CD14-positive monocyte (primary cell): ENCODE results near the gene SLC17A1. TPM values are rescaled to one million over a fixed set of nuclear protein-coding genes. Genes with fewer than 3 reads are reported as not detected.
A peak's percentile ranks its signal among the peaks of the same experiment; 100 is the strongest.

Experiments used
- DNase-seq, 3 donors: peaks; one replicate each; pipeline ENCODE4 v3.0.0-alpha.2; 2011 to 2022
- H2AFZ ChIP-seq: 2 replicates; pipeline ENCODE4 v1.6.0; 2012; ENCODE audit warnings: mild to moderate bottlenecking, low read depth, low read length, inconsistent platforms; ENCODE audit not compliant: insufficient read depth, poor library complexity, severe bottlenecking
- H3K27ac ChIP-seq, 2 donors: 1 replicate in 1 of 2; 2 replicates in 1 of 2; pipeline ENCODE4 v1.5.1; 2012 to 2013; ENCODE audit warnings: low read length in 2 of 2, control low read depth in 1 of 2, inconsistent platforms in 1 of 2, low read depth in 1 of 2, mild to moderate bottlenecking in 1 of 2
- H3K27me3 ChIP-seq, 2 donors: one replicate each; pipeline versions ENCODE4 v1.6.0 to v1.6.1; 2011 to 2013; ENCODE audit warnings: low read length in 2 of 2; ENCODE audit not compliant: control insufficient read depth in 2 of 2, insufficient read depth in 2 of 2
- H3K36me3 ChIP-seq, 2 donors: replicated peaks in 1 of 2; 1 replicate in 1 of 2; 2 replicates in 1 of 2; pipeline versions ENCODE4 v1.5.1 to v1.6.1; 2012 to 2013; ENCODE audit warnings: low read length in 2 of 2, control low read depth in 1 of 2, inconsistent platforms in 1 of 2, mild to moderate bottlenecking in 1 of 2; ENCODE audit not compliant: insufficient read depth in 2 of 2, control insufficient read depth in 1 of 2
- H3K4me1 ChIP-seq, 2 donors: 1 replicate in 1 of 2; 2 replicates in 1 of 2; pipeline versions ENCODE4 v1.5.1 to v1.6.1; 2012 to 2013; ENCODE audit warnings: low read length in 2 of 2, control low read depth in 1 of 2, inconsistent platforms in 1 of 2, mild to moderate bottlenecking in 1 of 2, moderate library complexity in 1 of 2; ENCODE audit not compliant: insufficient read depth in 2 of 2, control insufficient read depth in 1 of 2
- H3K4me2 ChIP-seq: replicated peaks from 2 replicates; pipeline ENCODE3; 2012; ENCODE audit warnings: low read length, moderate library complexity, mild to moderate bottlenecking; ENCODE audit not compliant: poor library complexity, severe bottlenecking; ENCODE audit errors: extremely low read depth
- H3K4me3 ChIP-seq, 3 experiments: fragments of 200-600 bp in 1 of 3; sonication (generic) in 1 of 3; replicated peaks in 1 of 3; 1 replicate in 2 of 3; 2 replicates in 1 of 3; pipeline ENCODE4 v1.5.1; 2011 to 2013; ENCODE audit warnings: low read length in 3 of 3, mild to moderate bottlenecking in 3 of 3, control low read depth in 2 of 3, low read depth in 2 of 3, inconsistent platforms in 1 of 3, moderate library complexity in 1 of 3
- H3K79me2 ChIP-seq: 2 replicates; pipeline ENCODE4 v1.6.0; 2012; ENCODE audit warnings: mild to moderate bottlenecking, control low read depth, inconsistent platforms, low read length, moderate library complexity; ENCODE audit not compliant: insufficient read depth
- H3K9ac ChIP-seq: 2 replicates; pipeline ENCODE4 v1.6.0; 2017; ENCODE audit warnings: low read length, mild to moderate bottlenecking; ENCODE audit not compliant: insufficient read depth, poor library complexity, severe bottlenecking
- H3K9me3 ChIP-seq, 2 donors: replicated peaks in 1 of 2; 1 replicate in 1 of 2; 2 replicates in 1 of 2; pipeline versions ENCODE4 v1.5.1 to v1.6.1; 2012 to 2013; ENCODE audit warnings: low read length in 2 of 2, control low read depth in 1 of 2; ENCODE audit not compliant: control insufficient read depth in 1 of 2, insufficient read depth in 1 of 2
- H4K20me1 ChIP-seq: 2 replicates; pipeline ENCODE4 v1.6.0; 2012; ENCODE audit warnings: mild to moderate bottlenecking, low read length, control low read depth, moderate library complexity; ENCODE audit not compliant: insufficient read depth
- H3K27ac Mint-ChIP-seq, 7 donors: one replicate each; pipeline ENCODE4 v1.8.0; 2020; ENCODE audit warnings: mild to moderate bottlenecking in 7 of 7, mixed read lengths in 7 of 7, moderate library complexity in 6 of 7, inconsistent platforms in 2 of 7
- H3K27me3 Mint-ChIP-seq, 3 donors: one replicate each; pipeline ENCODE4 v1.8.0; 2021 to 2022; ENCODE audit warnings: low read depth in 3 of 3, mild to moderate bottlenecking in 3 of 3, mixed read lengths in 3 of 3, moderate library complexity in 3 of 3, inconsistent platforms in 1 of 3
- H3K36me3 Mint-ChIP-seq, 2 donors: one replicate each; pipeline ENCODE4 v1.8.0; 2020; ENCODE audit warnings: mixed read lengths in 2 of 2, inconsistent platforms in 1 of 2, mild to moderate bottlenecking in 1 of 2
- H3K4me1 Mint-ChIP-seq: one replicate; pipeline ENCODE4 v1.8.0; 2020; ENCODE audit warnings: mild to moderate bottlenecking, mixed read lengths
- H3K4me3 Mint-ChIP-seq, 2 donors: one replicate each; pipeline ENCODE4 v1.8.0; 2020; ENCODE audit warnings: mild to moderate bottlenecking in 2 of 2, mixed read lengths in 2 of 2, moderate library complexity in 1 of 2
- H3K9me3 Mint-ChIP-seq, 7 donors: one replicate each; pipeline ENCODE4 v1.8.0; 2020 to 2022; ENCODE audit warnings: mixed read lengths in 7 of 7, mild to moderate bottlenecking in 6 of 7, moderate library complexity in 6 of 7, inconsistent platforms in 2 of 7
- WGBS: methylation state at CpG from one replicate; pipeline ENCODE4 v1.1.5; 2013; ENCODE audit warnings: missing lambda C conversion rate; ENCODE audit not compliant: insufficient coverage; 5-methylcytosine and 5-hydroxymethylcytosine counted together
- intact Hi-C, 2 donors: fragments of 100-400 bp; cut with micrococcal nuclease; formaldehyde crosslinking; loops; one replicate each; pipeline versions ENCODE4 v1.15.0 to v1.15.1; 2023
- polyA plus RNA-seq, 3 donors: library from polyadenylated mRNA; depleted of rRNA in 1 of 3; unstranded in 2 of 3; stranded (reverse) in 1 of 3; fragments of 300-500 nt in 2 of 3; fragments of >200 nt in 1 of 3; fragmentation: Illumina TruSeq in 2 of 3; gene quantifications; 1 replicate in 2 of 3; 2 replicates in 1 of 3; pipeline ENCODE4 v1.2.3, GENCODE V29; 2012 to 2021
- TF ChIP-seq, protein P1 (sequence below): fragments of 200-600 bp; IDR thresholded peaks from one replicate; pipeline ENCODE4 v1.8.0; 2022; ENCODE audit warnings: antibody characterized with exemption, mild to moderate bottlenecking

SLC17A1 gene
- polyA plus RNA-seq, 3 donors: not detected

DNA sequence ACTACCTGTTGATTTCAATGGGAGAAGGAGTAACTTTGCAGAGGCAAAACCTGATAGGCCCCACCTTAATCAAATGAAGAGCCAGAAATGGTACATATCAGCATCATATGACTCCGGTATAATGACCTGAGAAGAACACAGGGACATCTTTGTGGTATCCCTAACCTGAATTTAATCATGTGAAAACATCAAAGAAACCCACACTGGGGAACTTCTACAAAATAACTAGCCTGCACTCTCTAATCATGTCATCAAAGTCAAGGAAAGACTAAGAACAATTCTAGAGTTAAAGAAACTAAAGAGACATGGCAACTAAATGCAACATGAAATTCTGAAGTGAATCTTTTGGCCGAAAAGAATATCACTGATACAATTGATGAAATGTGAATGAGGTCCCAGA is 42.4 kb downstream of the SLC17A1 start:
- H3K27me3 Mint-ChIP-seq: no peaks in the 10 kb centered on the region
- Histone ChIP-seq H3K79me2 (no peaks in the 10 kb centered on the region), H4K20me1 (no peaks in the 10 kb centered on the region), H3K36me3 (no peaks in the 10 kb centered on the region), H3K4me3 (no peak overlapping the region), H3K4me2 (no peak overlapping the region), H2AFZ (no peak overlapping the region), H3K27me3 (no peaks in the 10 kb centered on the region), H3K4me1 (no peaks in the 10 kb centered on the region), H3K9me3 (no peaks in the 10 kb centered on the region), H3K9ac (no peak overlapping the region), H3K27ac (no peak overlapping the region)
- no peaks in the 10 kb centered on the region for H3K36me3 Mint-ChIP-seq
- DNase-seq: no peak
- H3K9me3 Mint-ChIP-seq: peaks cover 0 to 1% (median 0%) of the 10 kb centered on the region in 7 donors
- intact Hi-C loops: no loop called here
- no peak overlapping the region for H3K27ac Mint-ChIP-seq
- WGBS: 100% methylated on average over 2 of the region's 2 CpGs
- no peaks in the 10 kb centered on the region for H3K4me1 Mint-ChIP-seq
- no peak overlapping the region for H3K4me3 Mint-ChIP-seq
- TF ChIP-seq, protein P1, sequence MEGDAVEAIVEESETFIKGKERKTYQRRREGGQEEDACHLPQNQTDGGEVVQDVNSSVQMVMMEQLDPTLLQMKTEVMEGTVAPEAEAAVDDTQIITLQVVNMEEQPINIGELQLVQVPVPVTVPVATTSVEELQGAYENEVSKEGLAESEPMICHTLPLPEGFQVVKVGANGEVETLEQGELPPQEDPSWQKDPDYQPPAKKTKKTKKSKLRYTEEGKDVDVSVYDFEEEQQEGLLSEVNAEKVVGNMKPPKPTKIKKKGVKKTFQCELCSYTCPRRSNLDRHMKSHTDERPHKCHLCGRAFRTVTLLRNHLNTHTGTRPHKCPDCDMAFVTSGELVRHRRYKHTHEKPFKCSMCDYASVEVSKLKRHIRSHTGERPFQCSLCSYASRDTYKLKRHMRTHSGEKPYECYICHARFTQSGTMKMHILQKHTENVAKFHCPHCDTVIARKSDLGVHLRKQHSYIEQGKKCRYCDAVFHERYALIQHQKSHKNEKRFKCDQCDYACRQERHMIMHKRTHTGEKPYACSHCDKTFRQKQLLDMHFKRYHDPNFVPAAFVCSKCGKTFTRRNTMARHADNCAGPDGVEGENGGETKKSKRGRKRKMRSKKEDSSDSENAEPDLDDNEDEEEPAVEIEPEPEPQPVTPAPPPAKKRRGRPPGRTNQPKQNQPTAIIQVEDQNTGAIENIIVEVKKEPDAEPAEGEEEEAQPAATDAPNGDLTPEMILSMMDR: no peak

DNA sequence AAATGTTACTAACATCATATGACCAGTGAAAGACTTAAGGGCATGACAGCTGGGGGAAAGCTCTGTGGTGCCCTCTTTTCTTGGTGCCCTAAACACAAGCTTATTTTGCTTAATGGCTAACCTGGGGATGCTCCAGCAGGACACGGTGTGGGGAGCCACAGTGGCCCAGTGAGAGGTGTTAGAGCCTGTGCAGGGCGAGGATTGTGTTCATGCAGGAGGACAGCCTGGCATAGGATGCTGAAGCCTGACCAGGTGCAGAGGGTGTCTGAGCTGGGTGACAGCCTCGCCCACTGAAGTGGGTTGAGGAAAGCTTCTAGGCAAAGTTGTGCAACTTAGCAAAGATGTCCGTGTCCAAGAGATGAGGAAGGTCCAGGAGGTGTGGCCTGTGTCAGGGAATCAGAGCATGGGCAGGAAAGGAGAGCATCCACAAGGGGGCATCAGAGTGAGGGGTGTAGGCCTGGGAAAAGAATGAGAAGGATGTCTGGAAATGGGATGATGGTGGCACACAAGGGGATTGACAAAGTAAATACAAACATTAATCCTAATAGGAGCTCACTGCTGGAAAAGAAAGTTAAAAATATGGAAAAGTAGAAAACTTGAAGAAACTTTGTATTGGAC is 43.4 kb downstream of the SLC17A1 start:
- Histone ChIP-seq H3K4me2 (no peak overlapping the region), H3K27me3 (no peaks in the 10 kb centered on the region), H3K9me3 (no peaks in the 10 kb centered on the region), H3K27ac (no peak overlapping the region), H2AFZ (no peak overlapping the region), H3K79me2 (no peaks in the 10 kb centered on the region), H3K36me3 (no peaks in the 10 kb centered on the region), H3K4me1 (no peaks in the 10 kb centered on the region), H3K9ac (no peak overlapping the region), H3K4me3 (no peak overlapping the region), H4K20me1 (no peaks in the 10 kb centered on the region)
- peak; percentile 11 to 22 (median 21) for DNase-seq
- WGBS: 49% methylated on average over 4 of the region's 4 CpGs
- no peaks in the 10 kb centered on the region for H3K36me3 Mint-ChIP-seq
- intact Hi-C loops: no loop called here
- H3K27me3 Mint-ChIP-seq: no peaks in the 10 kb centered on the region
- H3K9me3 Mint-ChIP-seq: peaks cover 0 to 1% (median 0%) of the 10 kb centered on the region in 7 donors
- H3K4me3 Mint-ChIP-seq: no peak overlapping the region
- TF ChIP-seq, protein P1: peak; percentile 47
- H3K4me1 Mint-ChIP-seq: no peaks in the 10 kb centered on the region
- peak overlapping the region in 2 of 7 donors; percentile 31 to 54 for H3K27ac Mint-ChIP-seq
